PC-3 (cell line): ENCODE data around the gene CXADR. TPM values are rescaled to one million over a fixed set of nuclear protein-coding genes. Genes with fewer than 3 reads are reported as not detected.

Source experiments
- ATAC-seq: fragments of 200-7000 bp; cut with Tn5 transposase; 2 replicates; pipeline ENCODE4 v1.9.1; 2020; ENCODE audit warnings: mild to moderate bottlenecking, moderate library complexity
- BruUV-seq: library from RNA; stranded (reverse); fragments of 400-500 nt; replicated peaks from 2 replicates; lab custom pipeline; 2021; lab: Mats Ljungman, UMichigan
- CTCF ChIA-PET: fragments of 300-600 bp; sonication (Branson Sonifier 250); formaldehyde crosslinking; loops from one replicate; lab custom pipeline; 2022; ENCODE audit warnings: antibody characterized with exemption; lab: Charles Lee
- POLR2A ChIA-PET: fragments of 300-600 bp; sonication (Branson Sonifier 250); formaldehyde crosslinking; loops from one replicate; lab custom pipeline; 2022; ENCODE audit warnings: antibody characterized with exemption; ENCODE audit not compliant: unreplicated experiment; lab: Charles Lee
- DNase-seq: peaks from one replicate; pipeline ENCODE4 v3.0.0-alpha.2; 2015
- H2AFZ ChIP-seq: fragments of 300-600 bp; sonication (generic); 2 replicates; pipeline ENCODE4 v1.6.0; 2016; ENCODE audit warnings: antibody characterized with exemption, low read length
- H3F3A ChIP-seq: fragments of 300-600 bp; sonication (generic); one replicate; pipeline ENCODE4 v1.6.0; 2017; ENCODE audit warnings: antibody characterized with exemption, low read length, control low read depth, mild to moderate bottlenecking; ENCODE audit not compliant: unreplicated experiment
- H3K27ac ChIP-seq: fragments of 300-600 bp; sonication (generic); 2 replicates; pipeline ENCODE4 v1.5.1; 2016; ENCODE audit warnings: mild to moderate bottlenecking, low read length
- H3K27me3 ChIP-seq: fragments of 300-600 bp; sonication (generic); 2 replicates; pipeline ENCODE4 v1.6.1; 2016; ENCODE audit warnings: low read length, mixed read lengths
- H3K36me3 ChIP-seq: fragments of 300-600 bp; sonication (generic); 2 replicates; pipeline ENCODE4 v1.6.1; 2016; ENCODE audit warnings: low read depth, mixed run types, low read length, mixed read lengths
- H3K4me1 ChIP-seq: fragments of 300-600 bp; sonication (generic); 2 replicates; pipeline ENCODE4 v1.5.1; 2016; ENCODE audit warnings: low read length; ENCODE audit not compliant: insufficient read depth
- H3K4me2 ChIP-seq: fragments of 300-600 bp; sonication (generic); 2 replicates; pipeline ENCODE4 v1.6.0; 2016; ENCODE audit warnings: low read length
- H3K4me3 ChIP-seq: fragments of 300-600 bp; sonication (generic); 2 replicates; pipeline ENCODE4 v1.5.1; 2016; ENCODE audit warnings: mild to moderate bottlenecking, low read length, mixed read lengths
- H3K79me2 ChIP-seq: fragments of 300-600 bp; sonication (generic); 2 replicates; pipeline ENCODE4 v1.6.1; 2017; ENCODE audit warnings: low read length, mixed read lengths
- H3K9ac ChIP-seq: fragments of 300-600 bp; sonication (generic); 2 replicates; pipeline ENCODE4 v1.6.0; 2016; ENCODE audit warnings: mild to moderate bottlenecking, low read length
- H3K9me2 ChIP-seq: fragments of 300-600 bp; sonication (generic); replicated peaks from 2 replicates; pipeline ENCODE4 v1.6.1; 2016; ENCODE audit warnings: mixed run types, low read length, mixed read lengths
- H3K9me3 ChIP-seq: fragments of 300-600 bp; sonication (generic); 2 replicates; pipeline ENCODE4 v1.6.1; 2016; ENCODE audit warnings: low read length, mixed read lengths
- H4K20me1 ChIP-seq: fragments of 300-600 bp; sonication (generic); 2 replicates; pipeline ENCODE4 v1.6.1; 2016; ENCODE audit warnings: low read length, mixed read lengths
- EZH2 ChIP-seq: fragments of 300-600 bp; sonication (generic); IDR thresholded peaks from one replicate; pipeline ENCODE4 v1.6.1; 2017; ENCODE audit warnings: antibody characterized with exemption, mild to moderate bottlenecking, low read length; ENCODE audit not compliant: unreplicated experiment
- EZH2phosphoT487 ChIP-seq: fragments of 300-600 bp; sonication (generic); IDR thresholded peaks from 2 replicates; pipeline ENCODE4 v1.6.1; 2018; ENCODE audit warnings: mild to moderate bottlenecking, antibody characterized with exemption, low read length, borderline replicate concordance
- intact Hi-C: fragments of 100-400 bp; cut with micrococcal nuclease; formaldehyde crosslinking; loops from 2 replicates; pipeline ENCODE4 v1.9.0; 2023
- total RNA-seq: library from RNA; depleted of rRNA; stranded (reverse); fragments of >200 nt; gene quantifications from 2 replicates; pipeline ENCODE4 v1.2.3, GENCODE V29; 2014
- TF ChIP-seq, protein P1 (sequence below): fragments of 300-600 bp; sonication (generic); conservative IDR thresholded peaks from 2 replicates; pipeline ENCODE4 v1.5.1; 2017; ENCODE audit warnings: antibody characterized with exemption, low read depth, mild to moderate bottlenecking, low read length

CXADR gene
- total RNA-seq, 1 experiment from 2014 or later: 11.2 TPM

DNA sequence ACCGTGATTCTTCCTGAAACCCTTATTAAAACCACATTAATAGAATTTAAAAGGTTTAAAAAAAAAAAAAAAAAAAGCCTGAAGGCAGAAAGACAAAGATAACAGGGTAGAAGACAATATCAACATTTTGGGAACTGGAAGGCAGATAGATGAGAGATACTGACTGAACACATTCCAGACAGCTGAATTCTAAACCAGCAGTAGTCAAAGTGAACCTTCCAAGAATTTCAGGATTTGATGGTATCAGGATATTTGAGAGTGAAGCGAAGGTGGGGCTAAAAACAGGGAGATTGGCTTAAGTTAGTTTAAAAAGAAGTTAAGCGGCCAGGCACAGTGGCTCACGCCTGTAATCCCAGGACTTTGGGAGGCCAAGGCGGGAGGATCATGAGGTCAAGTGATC lies 5.3 kb upstream of the CXADR start:
- Histone ChIP-seq H3K27me3 (peaks cover 4% of the 10 kb centered on the region; the same call in 1 of the 2 replicates), H3K36me3 (no peaks in the 10 kb centered on the region), H3K4me2 (no peak overlapping the region), H3K9me2 (no peaks in the 10 kb centered on the region), H3K79me2 (no peaks in the 10 kb centered on the region), H3F3A (no peaks in the 10 kb centered on the region), H3K4me3 (no peak overlapping the region), H4K20me1 (no peaks in the 10 kb centered on the region), H3K9ac (no peak overlapping the region), H3K4me1 (no peaks in the 10 kb centered on the region), H3K27ac (no peak overlapping the region), H3K9me3 (no peaks in the 10 kb centered on the region), H2AFZ (no peak overlapping the region)
- CTCF ChIA-PET: no interaction called here
- TF ChIP-seq, protein P1, sequence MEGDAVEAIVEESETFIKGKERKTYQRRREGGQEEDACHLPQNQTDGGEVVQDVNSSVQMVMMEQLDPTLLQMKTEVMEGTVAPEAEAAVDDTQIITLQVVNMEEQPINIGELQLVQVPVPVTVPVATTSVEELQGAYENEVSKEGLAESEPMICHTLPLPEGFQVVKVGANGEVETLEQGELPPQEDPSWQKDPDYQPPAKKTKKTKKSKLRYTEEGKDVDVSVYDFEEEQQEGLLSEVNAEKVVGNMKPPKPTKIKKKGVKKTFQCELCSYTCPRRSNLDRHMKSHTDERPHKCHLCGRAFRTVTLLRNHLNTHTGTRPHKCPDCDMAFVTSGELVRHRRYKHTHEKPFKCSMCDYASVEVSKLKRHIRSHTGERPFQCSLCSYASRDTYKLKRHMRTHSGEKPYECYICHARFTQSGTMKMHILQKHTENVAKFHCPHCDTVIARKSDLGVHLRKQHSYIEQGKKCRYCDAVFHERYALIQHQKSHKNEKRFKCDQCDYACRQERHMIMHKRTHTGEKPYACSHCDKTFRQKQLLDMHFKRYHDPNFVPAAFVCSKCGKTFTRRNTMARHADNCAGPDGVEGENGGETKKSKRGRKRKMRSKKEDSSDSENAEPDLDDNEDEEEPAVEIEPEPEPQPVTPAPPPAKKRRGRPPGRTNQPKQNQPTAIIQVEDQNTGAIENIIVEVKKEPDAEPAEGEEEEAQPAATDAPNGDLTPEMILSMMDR: no peak
- TF ChIP-seq EZH2 (no peak), EZH2phosphoT487 (no peak)
- POLR2A ChIA-PET: no interaction called here
- BruUV-seq: no TSS peak
- intact Hi-C loops: no loop called here
- DNase-seq (no peak), ATAC-seq (no peak)

DNA sequence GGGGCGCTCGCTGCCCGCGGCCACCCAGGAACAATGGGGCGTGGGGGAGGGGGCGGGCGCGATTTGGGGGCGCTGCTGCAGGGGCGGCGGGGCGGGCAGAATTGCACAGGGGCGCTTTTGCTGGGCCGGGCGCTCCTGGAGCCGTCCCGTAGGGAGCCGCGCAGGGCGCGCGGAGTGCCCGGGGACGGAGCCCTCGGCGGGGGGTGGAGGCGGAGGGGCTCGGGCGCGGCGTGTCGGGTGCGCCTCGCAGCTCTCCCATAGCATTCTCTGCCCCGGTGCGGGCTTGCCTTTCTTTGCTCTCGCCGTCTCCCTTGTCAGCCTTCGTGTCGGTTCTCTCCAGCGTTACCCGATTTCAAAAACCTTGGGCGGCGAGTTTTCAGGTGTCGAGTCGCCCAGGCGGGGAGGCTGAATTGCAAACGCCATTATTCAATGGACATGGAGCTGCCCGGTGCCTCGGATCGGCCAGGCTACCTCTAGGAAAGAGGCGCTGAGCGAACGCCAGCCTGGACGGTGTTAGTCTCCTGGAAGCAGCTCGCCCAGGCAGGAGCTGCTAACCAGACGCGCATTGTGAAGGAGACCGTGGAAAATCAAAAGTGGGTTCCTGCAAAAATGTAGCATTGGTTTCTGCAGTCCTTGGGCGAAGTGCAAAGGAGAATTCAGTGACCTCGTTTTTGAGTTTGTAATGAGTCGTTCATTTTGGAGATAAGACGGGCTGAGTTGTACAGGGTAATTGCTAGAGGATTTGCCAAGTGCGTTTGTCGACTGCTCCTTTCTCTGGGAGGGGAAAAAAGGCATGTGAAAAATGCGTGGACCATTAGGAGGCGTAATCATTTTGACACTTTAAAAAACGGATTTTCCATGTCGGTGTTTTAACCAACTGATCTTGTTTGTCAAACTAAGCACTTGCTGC lies 626 bp downstream of the CXADR start:
- Histone ChIP-seq H3K4me3 (peak overlapping the region; percentile 75), H3F3A (no peaks in the 10 kb centered on the region), H3K36me3 (no peaks in the 10 kb centered on the region), H3K9ac (peak overlapping the region; percentile 12; the same call in 1 of the 2 replicates), H3K9me2 (no peaks in the 10 kb centered on the region), H3K4me1 (peaks cover 4% of the 10 kb centered on the region; the same call in 1 of the 2 replicates), H4K20me1 (no peaks in the 10 kb centered on the region), H3K9me3 (no peaks in the 10 kb centered on the region), H3K79me2 (0 out of 2 replicates have a peak, but pooled peaks cover 4% of the 10 kb centered on the region), H3K27ac (no peak overlapping the region), H2AFZ (peak overlapping the region; percentile 64), H3K27me3 (peaks cover 15% of the 10 kb centered on the region), H3K4me2 (peak overlapping the region; percentile 86)
- POLR2A ChIA-PET: interaction anchor here (0.6 kb wide), 1 partner anchor 61 kb away, joined by 4 read pairs; no protein-coding TSS in a partner anchor
- peak; percentile 38 for DNase-seq
- ATAC-seq: peak; percentile 48
- no TSS peak for BruUV-seq
- intact Hi-C loops: no loop called here
- TF ChIP-seq, protein P1: peak; percentile 37
- TF ChIP-seq EZH2phosphoT487: no peak
- CTCF ChIA-PET: interaction anchor here (0.7 kb wide), 1 partner anchor 41 kb away, joined by 4 read pairs; no protein-coding TSS in a partner anchor
